H9 (cell line): ENCODE data around the gene LDB2. TPM values are rescaled to one million over a fixed set of nuclear protein-coding genes. Genes with fewer than 3 reads are reported as not detected.

Experiments used
- DNase-seq: peaks from one replicate; pipeline ENCODE4 v3.0.0-alpha.2; 2017
- H2AFZ ChIP-seq: one replicate; pipeline ENCODE4 v1.6.1; 2013; ENCODE audit warnings: mild to moderate bottlenecking, low read length, control low read depth, moderate library complexity
- H2AK5ac ChIP-seq: 2 replicates; pipeline ENCODE4 v1.6.1; 2013; ENCODE audit warnings: low read length, control low read depth, mixed read lengths; ENCODE audit not compliant: insufficient read length
- H2BK120ac ChIP-seq: one replicate; pipeline ENCODE4 v1.6.1; 2013; ENCODE audit warnings: low read depth, mild to moderate bottlenecking, low read length, control low read depth, inconsistent platforms; ENCODE audit not compliant: poor library complexity, severe bottlenecking
- H2BK12ac ChIP-seq: 2 replicates; pipeline ENCODE4 v1.6.1; 2013; ENCODE audit warnings: low read length, control low read depth, mixed read lengths, low read depth; ENCODE audit not compliant: insufficient read length
- H2BK15ac ChIP-seq: 2 replicates; pipeline ENCODE4 v1.6.1; 2013; ENCODE audit warnings: low read depth, low read length, control low read depth
- H2BK20ac ChIP-seq: one replicate; pipeline ENCODE4 v1.6.1; 2013; ENCODE audit warnings: low read depth, mild to moderate bottlenecking, low read length, control low read depth, inconsistent platforms; ENCODE audit not compliant: poor library complexity, severe bottlenecking
- H2BK5ac ChIP-seq: 2 replicates; pipeline ENCODE4 v1.6.1; 2013; ENCODE audit warnings: low read length, control low read depth, mixed read lengths; ENCODE audit not compliant: insufficient read length
- H3K14ac ChIP-seq: 2 replicates; pipeline ENCODE4 v1.6.1; 2013; ENCODE audit warnings: low read length, control low read depth; ENCODE audit not compliant: insufficient read depth
- H3K18ac ChIP-seq: 2 replicates; pipeline ENCODE4 v1.6.1; 2013; ENCODE audit warnings: low read depth, mild to moderate bottlenecking, mixed read lengths, low read length, control low read depth; ENCODE audit not compliant: insufficient read length
- H3K23ac ChIP-seq: 2 replicates; pipeline ENCODE4 v1.6.1; 2013; ENCODE audit warnings: low read length, control low read depth, mixed read lengths, low read depth; ENCODE audit not compliant: insufficient read length
- H3K23me2 ChIP-seq: 2 replicates; pipeline ENCODE4 v1.6.1; 2013; ENCODE audit warnings: low read depth, mild to moderate bottlenecking, mixed read lengths, low read length, control low read depth; ENCODE audit not compliant: insufficient read length, poor library complexity, severe bottlenecking
- H3K27ac ChIP-seq: 2 replicates; pipeline ENCODE4 v1.5.1; 2013; ENCODE audit warnings: low read length, control low read depth, mixed read lengths, low read depth; ENCODE audit not compliant: insufficient read length
- H3K27me3 ChIP-seq: 2 replicates; pipeline ENCODE4 v1.6.1; 2013; ENCODE audit warnings: low read length, control low read depth, inconsistent platforms; ENCODE audit not compliant: insufficient read depth
- H3K4ac ChIP-seq: 2 replicates; pipeline ENCODE4 v1.6.1; 2013; ENCODE audit warnings: low read depth, mild to moderate bottlenecking, control low read depth, inconsistent platforms, low read length, moderate library complexity
- H3K4me1 ChIP-seq: 2 replicates; pipeline ENCODE4 v1.6.1; 2013; ENCODE audit warnings: low read length, control low read depth, inconsistent platforms; ENCODE audit not compliant: insufficient read depth
- H3K4me2 ChIP-seq: 2 replicates; pipeline ENCODE4 v1.6.1; 2013; ENCODE audit warnings: low read length, control low read depth, mixed read lengths; ENCODE audit not compliant: insufficient read length, insufficient read depth
- H3K56ac ChIP-seq: 2 replicates; pipeline ENCODE4 v1.6.1; 2013; ENCODE audit warnings: low read depth, mild to moderate bottlenecking, mixed read lengths, low read length, control low read depth; ENCODE audit not compliant: insufficient read length
- H3K79me1 ChIP-seq: 2 replicates; pipeline ENCODE4 v1.6.1; 2013; ENCODE audit warnings: low read depth, mild to moderate bottlenecking, moderate library complexity, low read length, control low read depth, inconsistent platforms; ENCODE audit not compliant: insufficient read depth, poor library complexity, severe bottlenecking
- H3K79me2 ChIP-seq: 2 replicates; pipeline ENCODE4 v1.6.1; 2013; ENCODE audit warnings: low read length, control low read depth, inconsistent platforms; ENCODE audit not compliant: insufficient read depth
- H3K9ac ChIP-seq: 2 replicates; pipeline ENCODE4 v1.6.1; 2013; ENCODE audit warnings: low read length, control low read depth, mixed read lengths; ENCODE audit not compliant: insufficient read length; ENCODE audit errors: extremely low read depth
- H3K9me3 ChIP-seq: one replicate; pipeline ENCODE4 v1.6.1; 2013; ENCODE audit warnings: low read depth, low read length, inconsistent platforms; ENCODE audit not compliant: control insufficient read depth
- H3T11ph ChIP-seq: one replicate; pipeline ENCODE4 v1.6.1; 2013; ENCODE audit warnings: mild to moderate bottlenecking, low read length, control low read depth, inconsistent platforms
- H4K20me1 ChIP-seq: one replicate; pipeline ENCODE4 v1.6.1; 2013; ENCODE audit not compliant: control insufficient read depth, insufficient read length, insufficient read depth
- H4K5ac ChIP-seq: 2 replicates; pipeline ENCODE4 v1.6.1; 2013; ENCODE audit warnings: low read depth, mild to moderate bottlenecking, mixed read lengths, low read length, control low read depth; ENCODE audit not compliant: insufficient read length
- H4K8ac ChIP-seq: replicated peaks from 2 replicates; pipeline ENCODE4 v1.6.1; 2013; ENCODE audit warnings: low read length, control low read depth, mixed read lengths, low read depth; ENCODE audit not compliant: insufficient read length
- H4K91ac ChIP-seq: 2 replicates; pipeline ENCODE4 v1.6.1; 2013; ENCODE audit warnings: low read depth, mild to moderate bottlenecking, moderate library complexity, mixed read lengths, low read length, control low read depth; ENCODE audit not compliant: insufficient read length
- H3K27ac Mint-ChIP-seq, 3 experiments: 2 replicates in 2 of 3; 3 replicates in 1 of 3; pipeline ENCODE4 v1.8.0; 2020 to 2021; ENCODE audit warnings: mixed read lengths in 3 of 3, mild to moderate bottlenecking in 1 of 3, moderate library complexity in 1 of 3
- H3K27me3 Mint-ChIP-seq: 2 replicates; pipeline ENCODE4 v1.8.0; 2021; ENCODE audit warnings: low read depth, mild to moderate bottlenecking, moderate library complexity, mixed read lengths
- H3K36me3 Mint-ChIP-seq, 3 experiments: 2 replicates in 2 of 3; 3 replicates in 1 of 3; pipeline ENCODE4 v1.8.0; 2020 to 2021; ENCODE audit warnings: low read depth in 3 of 3, mixed read lengths in 3 of 3; ENCODE audit not compliant: insufficient read depth in 1 of 3
- H3K4me1 Mint-ChIP-seq, 2 experiments: 2 replicates each; pipeline ENCODE4 v1.8.0; 2020; ENCODE audit warnings: mixed read lengths in 2 of 2
- H3K4me3 Mint-ChIP-seq, 2 experiments: 2 replicates in 1 of 2; 3 replicates in 1 of 2; pipeline ENCODE4 v1.8.0; 2020 to 2021; ENCODE audit warnings: mild to moderate bottlenecking in 2 of 2, mixed read lengths in 2 of 2, moderate library complexity in 1 of 2
- H3K9me3 Mint-ChIP-seq, 2 experiments: 2 replicates in 1 of 2; 3 replicates in 1 of 2; pipeline ENCODE4 v1.8.0; 2020; ENCODE audit warnings: mild to moderate bottlenecking in 2 of 2, mixed read lengths in 2 of 2, moderate library complexity in 1 of 2
- WGBS: extraction: QIAGEN DNeasy Blood & Tissue Kit; methylation state at CpG from one replicate; pipeline ENCODE4 v1.1.7; 2013; ENCODE audit warnings: missing lambda C conversion rate, low lambda C conversion rate, mixed read lengths; ENCODE audit not compliant: insufficient read length; ENCODE audit errors: extremely low coverage; 5-methylcytosine and 5-hydroxymethylcytosine counted together
- total RNA-seq: library from RNA; stranded (reverse); gene quantifications from 2 replicates; pipeline ENCODE4 v1.2.1, GENCODE V29; 2021
- TF ChIP-seq, protein P1 (sequence below): fragments of 200-600 bp; sonication (generic); conservative IDR thresholded peaks from 3 replicates; pipeline ENCODE4 v1.8.0; 2021; ENCODE audit warnings: antibody characterized with exemption, mild to moderate bottlenecking

The LDB2 gene
- total RNA-seq, 1 experiment from 2014 or later, result 22.5 TPM

DNA sequence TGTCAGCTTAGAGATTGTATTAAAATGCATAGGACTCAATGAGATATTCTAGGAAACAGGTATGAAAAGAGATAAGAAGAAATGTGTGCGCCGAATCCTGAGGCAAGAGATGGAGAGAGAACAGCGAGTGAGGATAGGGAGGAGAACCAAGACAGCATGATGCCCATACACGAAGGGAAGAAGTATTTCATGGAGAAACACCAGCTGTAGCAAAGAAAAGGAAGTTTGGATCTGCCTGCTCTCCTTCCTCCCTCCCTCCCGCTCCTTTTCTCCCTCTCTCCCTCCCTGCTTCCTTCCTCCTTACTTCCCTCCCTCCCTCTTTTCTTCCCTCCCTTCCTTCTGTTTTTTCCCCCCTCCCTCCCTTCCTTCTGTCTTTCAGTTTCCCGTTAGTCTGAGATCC, 353.6 kb downstream of the LDB2 start:
- no peaks in the 10 kb centered on the region for H3K4me1 Mint-ChIP-seq
- DNase-seq, result no peak
- Histone ChIP-seq H2BK12ac (no peak overlapping the region), H3K9ac (no peak overlapping the region), H3K79me2 (no peaks in the 10 kb centered on the region), H3K4ac (no peak overlapping the region), H3K18ac (no peak overlapping the region), H2BK15ac (no peak overlapping the region), H3K79me1 (no peaks in the 10 kb centered on the region), H2AK5ac (no peak overlapping the region), H4K5ac (no peak overlapping the region), H3T11ph (no peak overlapping the region), H2BK5ac (no peak overlapping the region), H3K4me1 (no peaks in the 10 kb centered on the region), H3K27ac (no peak overlapping the region), H3K4me2 (no peak overlapping the region), H3K23ac (no peak overlapping the region), H2BK20ac (no peak overlapping the region), H3K56ac (no peak overlapping the region), H4K8ac (no peak overlapping the region), H3K14ac (no peak overlapping the region), H3K23me2 (no peaks in the 10 kb centered on the region), H3K27me3 (no peaks in the 10 kb centered on the region), H3K9me3 (no peaks in the 10 kb centered on the region), H2AFZ (no peak overlapping the region), H4K91ac (no peak overlapping the region), H2BK120ac (no peak overlapping the region), H4K20me1 (no peaks in the 10 kb centered on the region)
- no peak overlapping the region for H3K4me3 Mint-ChIP-seq
- H3K27me3 Mint-ChIP-seq, result no peaks in the 10 kb centered on the region
- H3K36me3 Mint-ChIP-seq, result no peaks in the 10 kb centered on the region; a peak in 1 of 7 replicates
- TF ChIP-seq, protein P1, sequence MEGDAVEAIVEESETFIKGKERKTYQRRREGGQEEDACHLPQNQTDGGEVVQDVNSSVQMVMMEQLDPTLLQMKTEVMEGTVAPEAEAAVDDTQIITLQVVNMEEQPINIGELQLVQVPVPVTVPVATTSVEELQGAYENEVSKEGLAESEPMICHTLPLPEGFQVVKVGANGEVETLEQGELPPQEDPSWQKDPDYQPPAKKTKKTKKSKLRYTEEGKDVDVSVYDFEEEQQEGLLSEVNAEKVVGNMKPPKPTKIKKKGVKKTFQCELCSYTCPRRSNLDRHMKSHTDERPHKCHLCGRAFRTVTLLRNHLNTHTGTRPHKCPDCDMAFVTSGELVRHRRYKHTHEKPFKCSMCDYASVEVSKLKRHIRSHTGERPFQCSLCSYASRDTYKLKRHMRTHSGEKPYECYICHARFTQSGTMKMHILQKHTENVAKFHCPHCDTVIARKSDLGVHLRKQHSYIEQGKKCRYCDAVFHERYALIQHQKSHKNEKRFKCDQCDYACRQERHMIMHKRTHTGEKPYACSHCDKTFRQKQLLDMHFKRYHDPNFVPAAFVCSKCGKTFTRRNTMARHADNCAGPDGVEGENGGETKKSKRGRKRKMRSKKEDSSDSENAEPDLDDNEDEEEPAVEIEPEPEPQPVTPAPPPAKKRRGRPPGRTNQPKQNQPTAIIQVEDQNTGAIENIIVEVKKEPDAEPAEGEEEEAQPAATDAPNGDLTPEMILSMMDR, result no peak
- no peaks in the 10 kb centered on the region for H3K9me3 Mint-ChIP-seq
- H3K27ac Mint-ChIP-seq, result no peak overlapping the region
- no CpG with 5 or more reads among the region's 6 CpGs for WGBS
